GM23338 (cell line): ENCODE measurements around the gene PRR19. TPM values are rescaled to one million over a fixed set of nuclear protein-coding genes. Genes with fewer than 3 reads are reported as not detected.

Experiments
- ATAC-seq: fragments of 200-7000 bp; cut with Tn5 transposase; 3 replicates; pipeline ENCODE4 v1.9.1; 2020
- DNase-seq: peaks from one replicate; pipeline ENCODE4 v3.0.0-alpha.2; 2015; ENCODE audit warnings: low spot score
- H2AFZ ChIP-seq: fragments of 200-600 bp; sonication (generic); 2 replicates; pipeline ENCODE4 v1.8.0; 2016; ENCODE audit warnings: antibody characterized with exemption, mild to moderate bottlenecking, moderate library complexity
- H3F3A ChIP-seq: fragments of 200-600 bp; sonication (generic); replicated peaks from 2 replicates; pipeline ENCODE4 v1.8.0; 2017; ENCODE audit warnings: antibody characterized with exemption, mixed run types, low read depth
- H3K27ac ChIP-seq: fragments of 200-600 bp; sonication (generic); 2 replicates; pipeline ENCODE4 v1.6.1; 2016; ENCODE audit warnings: low read depth
- H3K27me3 ChIP-seq: fragments of 200-600 bp; sonication (generic); 2 replicates; pipeline ENCODE4 v1.8.0; 2016; ENCODE audit warnings: mild to moderate bottlenecking, mixed run types, moderate library complexity; ENCODE audit not compliant: insufficient read depth
- H3K36me3 ChIP-seq: fragments of 200-600 bp; sonication (generic); 2 replicates; pipeline ENCODE4 v1.8.0; 2016; ENCODE audit warnings: mild to moderate bottlenecking; ENCODE audit not compliant: insufficient read depth
- H3K4me1 ChIP-seq: fragments of 200-600 bp; sonication (generic); 2 replicates; pipeline ENCODE4 v1.8.0; 2016; ENCODE audit warnings: mild to moderate bottlenecking, moderate library complexity; ENCODE audit not compliant: insufficient read depth
- H3K4me2 ChIP-seq: fragments of 200-600 bp; sonication (generic); 2 replicates; pipeline ENCODE4 v1.7.1; 2017; ENCODE audit warnings: mixed run types
- H3K4me3 ChIP-seq: fragments of 200-600 bp; sonication (generic); 2 replicates; pipeline ENCODE4 v1.6.1; 2016; ENCODE audit warnings: mixed run types
- H3K79me2 ChIP-seq: fragments of 200-600 bp; sonication (generic); replicated peaks from 2 replicates; pipeline ENCODE4 v1.8.0; 2017; ENCODE audit warnings: mild to moderate bottlenecking; ENCODE audit not compliant: insufficient read depth
- H3K9me2 ChIP-seq: fragments of 200-600 bp; sonication (generic); 2 replicates; pipeline ENCODE4 v1.8.0; 2017; ENCODE audit not compliant: insufficient read depth
- H4K20me1 ChIP-seq: fragments of 200-600 bp; sonication (generic); replicated peaks from 2 replicates; pipeline ENCODE4 v1.8.0; 2017; ENCODE audit warnings: mild to moderate bottlenecking; ENCODE audit not compliant: insufficient read depth
- H3K27ac Mint-ChIP-seq: 2 replicates; pipeline ENCODE4 v1.8.0; 2020; ENCODE audit warnings: inconsistent platforms, mild to moderate bottlenecking, moderate library complexity, mixed read lengths
- H3K27me3 Mint-ChIP-seq: 3 replicates; pipeline ENCODE4 v1.8.0; 2022; ENCODE audit warnings: low read depth, mild to moderate bottlenecking, moderate library complexity, mixed read lengths, inconsistent platforms; ENCODE audit not compliant: insufficient read depth, poor library complexity
- H3K36me3 Mint-ChIP-seq: 3 replicates; pipeline ENCODE4 v1.8.0; 2021; ENCODE audit warnings: low read depth, mild to moderate bottlenecking, inconsistent platforms, moderate library complexity, mixed read lengths
- H3K4me1 Mint-ChIP-seq: 3 replicates; pipeline ENCODE4 v1.8.0; 2020; ENCODE audit warnings: mild to moderate bottlenecking, inconsistent platforms, mixed read lengths
- H3K4me3 Mint-ChIP-seq: 3 replicates; pipeline ENCODE4 v1.8.0; 2021; ENCODE audit warnings: moderate library complexity, mild to moderate bottlenecking, inconsistent platforms, mixed read lengths
- H3K9me3 Mint-ChIP-seq: 3 replicates; pipeline ENCODE4 v1.8.0; 2020; ENCODE audit warnings: moderate library complexity, mild to moderate bottlenecking, inconsistent platforms, mixed read lengths
- CREB1 ChIP-seq: fragments of 250-450 bp; sonication (Bioruptor Pico); IDR thresholded peaks from 2 replicates; pipeline ENCODE4 v1.5.0; 2020; ENCODE audit warnings: low read depth, mild to moderate bottlenecking, moderate library complexity
- NANOG ChIP-seq: IDR thresholded peaks from 2 replicates; pipeline ENCODE4 v1.6.1; 2016; ENCODE audit warnings: antibody characterized with exemption, borderline replicate concordance
- POLR2AphosphoS5 ChIP-seq: IDR thresholded peaks from 2 replicates; pipeline ENCODE4 v1.6.1; 2016; ENCODE audit warnings: antibody characterized with exemption, low read depth
- STAT1 ChIP-seq: IDR thresholded peaks from one replicate; pipeline ENCODE4 v1.6.1; 2016; ENCODE audit warnings: antibody characterized with exemption; ENCODE audit not compliant: unreplicated experiment
- ZNF114 ChIP-seq: fragments of 250-450 bp; sonication (Bioruptor Pico); IDR thresholded peaks from 2 replicates; pipeline ENCODE4 v1.5.0; 2020; ENCODE audit warnings: mild to moderate bottlenecking, moderate library complexity
- polyA plus RNA-seq: library from polyadenylated mRNA; unstranded; fragments of >200 nt; fragmentation: Nextera tagmentation; extraction: Ambion mirVana; gene quantifications from 2 replicates; pipeline ENCODE4 v1.2.1, GENCODE V29; 2016
- total RNA-seq: library from RNA; depleted of rRNA; stranded (reverse); fragments of >200 nt; shearing (Covaris generic); gene quantifications from 2 replicates; pipeline ENCODE4 v1.2.3, GENCODE V29; 2014

The PRR19 gene
- total and polyA plus RNA-seq, 2 experiments from 2014 or later, result 3.6 to 4.1 TPM

- no peak overlapping the region for H3K27ac ChIP-seq
- ATAC-seq (peak; percentile 30), DNase-seq (peak; percentile 98)
- no peaks in the 10 kb centered on the region; the same call in 1 of the 2 replicates for H4K20me1 ChIP-seq
- peak overlapping the region; percentile 61 for H3K4me3 ChIP-seq
- H3K4me1 Mint-ChIP-seq, result peaks cover 39% of the 10 kb centered on the region
- H3K4me2 ChIP-seq, result peak overlapping the region; percentile 82
- peaks cover 32% of the 10 kb centered on the region for H3K4me1 ChIP-seq
- TF ChIP-seq CREB1 (CRISPR knock-in tag) (peak; percentile 51), POLR2AphosphoS5 (peak; percentile 61), STAT1 (no peak)
- peaks cover 8% of the 10 kb centered on the region for H3K36me3 Mint-ChIP-seq
- peaks cover 20% of the 10 kb centered on the region for H3K79me2 ChIP-seq
- H3K27ac Mint-ChIP-seq, result no peak overlapping the region
- H3K27me3 Mint-ChIP-seq, result peaks cover 25% of the 10 kb centered on the region
- no peaks in the 10 kb centered on the region for H3K9me3 Mint-ChIP-seq
- no peak overlapping the region for H2AFZ ChIP-seq
- no peak overlapping the region for H3K4me3 Mint-ChIP-seq
- H3K36me3 ChIP-seq, result 0 out of 2 replicates have a peak, but pooled peaks cover 4% of the 10 kb centered on the region
- H3F3A ChIP-seq, result peaks cover 23% of the 10 kb centered on the region
- H3K9me2 ChIP-seq, result no peaks in the 10 kb centered on the region
- no peaks in the 10 kb centered on the region for H3K27me3 ChIP-seq
Observed at GRCh38 chr19:42283188-42284065, 18.5 kb upstream of the PRR19 start.

- no peaks in the 10 kb centered on the region; the same call in 1 of the 2 replicates for H4K20me1 ChIP-seq
- no peaks in the 10 kb centered on the region for H3K9me3 Mint-ChIP-seq
- H3K79me2 ChIP-seq, result peaks cover 20% of the 10 kb centered on the region
- H3F3A ChIP-seq, result peaks cover 23% of the 10 kb centered on the region
- H3K36me3 ChIP-seq, result 0 out of 2 replicates have a peak, but pooled peaks cover 4% of the 10 kb centered on the region
- DNase-seq (peak; percentile 54), ATAC-seq (no peak)
- TF ChIP-seq CREB1 (CRISPR knock-in tag) (no peak), POLR2AphosphoS5 (0 out of 2 replicates have a peak, but pooled peaks have one; percentile 11)
- no peak overlapping the region for H3K27ac Mint-ChIP-seq
- H3K27me3 Mint-ChIP-seq, result peaks cover 23% of the 10 kb centered on the region
- H3K4me2 ChIP-seq, result no peak overlapping the region
- H3K4me1 ChIP-seq, result peaks cover 32% of the 10 kb centered on the region
- H3K9me2 ChIP-seq, result no peaks in the 10 kb centered on the region
- no peak overlapping the region for H2AFZ ChIP-seq
- peaks cover 10% of the 10 kb centered on the region for H3K36me3 Mint-ChIP-seq
- no peaks in the 10 kb centered on the region for H3K27me3 ChIP-seq
- H3K27ac ChIP-seq, result no peak overlapping the region
- H3K4me3 Mint-ChIP-seq, result no peak overlapping the region
- peaks cover 34% of the 10 kb centered on the region for H3K4me1 Mint-ChIP-seq
- H3K4me3 ChIP-seq, result peak overlapping the region; percentile 43; the same call in 1 of the 2 replicates
Observed at GRCh38 chr19:42284066-42284501, 17.8 kb upstream of the PRR19 start.

DNA sequence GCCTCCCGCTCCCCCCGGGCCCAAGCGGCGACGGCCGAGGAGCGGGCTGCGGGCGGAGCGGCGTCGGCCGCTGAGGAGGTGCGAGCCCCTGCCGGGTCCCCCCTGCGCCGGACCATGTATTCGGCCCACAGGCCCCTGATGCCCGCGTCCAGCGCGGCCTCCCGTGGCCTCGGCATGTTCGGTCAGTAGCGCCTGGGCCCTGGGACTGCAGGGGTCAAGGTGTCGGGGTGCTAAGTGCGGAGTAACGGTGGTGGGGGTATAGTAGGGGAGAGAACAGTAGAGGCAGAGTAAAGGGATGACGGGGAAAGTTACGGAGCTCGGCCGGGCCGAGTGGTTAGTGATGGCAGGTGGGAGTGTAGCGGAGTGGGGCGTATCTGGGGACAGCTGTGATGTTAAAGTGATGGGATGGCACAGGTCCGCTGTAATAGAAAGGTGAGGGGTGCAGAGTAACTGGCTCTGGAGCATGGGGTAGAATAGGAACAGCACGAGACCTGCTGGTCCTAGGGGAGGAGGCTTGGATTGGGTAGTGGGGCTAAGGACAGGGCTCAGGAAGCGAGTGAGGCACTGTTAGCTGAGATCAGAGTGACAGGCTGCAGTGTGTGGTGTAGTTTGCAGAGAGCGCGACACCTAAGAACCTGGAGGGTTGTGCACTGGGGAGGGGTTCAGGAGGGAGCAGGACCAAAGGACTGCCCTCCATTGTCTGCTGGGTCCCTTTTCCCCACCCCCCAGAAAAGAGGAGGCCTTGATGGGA, 17.2 kb upstream of the PRR19 start:
- no peaks in the 10 kb centered on the region for H3K9me3 Mint-ChIP-seq
- peak overlapping the region; percentile 86 for H3K4me3 Mint-ChIP-seq
- no peak for TF ChIP-seq POLR2AphosphoS5
- TF ChIP-seq ZNF114 (CRISPR knock-in tag), result no peak
- no peak for TF ChIP-seq NANOG
- peaks cover 27% of the 10 kb centered on the region for H3K4me1 Mint-ChIP-seq
- no peak overlapping the region; the same call in 1 of the 2 replicates for H3K27ac Mint-ChIP-seq
- peaks cover 19% of the 10 kb centered on the region for H3F3A ChIP-seq
- H3K36me3 ChIP-seq, result 0 out of 2 replicates have a peak, but pooled peaks cover 4% of the 10 kb centered on the region
- H3K27ac ChIP-seq, result no peak overlapping the region
- DNase-seq, result peak; percentile 39
- H3K27me3 ChIP-seq, result no peaks in the 10 kb centered on the region
- peak overlapping the region; percentile 98 for H3K4me2 ChIP-seq
- H4K20me1 ChIP-seq, result peaks cover 2% of the 10 kb centered on the region; the same call in 1 of the 2 replicates
- peaks cover 20% of the 10 kb centered on the region for H3K79me2 ChIP-seq
- H3K27me3 Mint-ChIP-seq, result peaks cover 21% of the 10 kb centered on the region
- peaks cover 12% of the 10 kb centered on the region; the same call in 2 of the 3 replicates for H3K36me3 Mint-ChIP-seq
- peaks cover 27% of the 10 kb centered on the region for H3K4me1 ChIP-seq
- H3K9me2 ChIP-seq, result no peaks in the 10 kb centered on the region
- peak overlapping the region; percentile 87 for H3K4me3 ChIP-seq
- peak; percentile 1; the same call in 2 of the 3 replicates for ATAC-seq
- no peak overlapping the region for H2AFZ ChIP-seq
